RWPE2 (cell line): ENCODE results near the gene PEAK1.

Source experiments
- ATAC-seq: fragments of 200-7000 bp; cut with Tn5 transposase; 3 replicates; pipeline ENCODE4 v1.9.1; 2021; ENCODE audit warnings: low read depth
- DNase-seq: peaks from one replicate; pipeline ENCODE4 v3.0.0-alpha.2; 2020; ENCODE audit warnings: low spot score
- H3K27ac ChIP-seq: fragments of 450-650 bp; 2 replicates; pipeline ENCODE4 v1.5.1; 2017; ENCODE audit warnings: mild to moderate bottlenecking; ENCODE audit not compliant: poor library complexity, severe bottlenecking
- H3K27me3 ChIP-seq: fragments of 250-450 bp; sonication (Bioruptor Pico); 2 replicates; pipeline ENCODE4 v1.5.1; 2021; ENCODE audit warnings: mild to moderate bottlenecking, moderate library complexity; ENCODE audit not compliant: insufficient read depth, poor library complexity, severe bottlenecking
- H3K36me3 ChIP-seq: fragments of 250-450 bp; sonication (Bioruptor Pico); 2 replicates; pipeline ENCODE4 v1.5.1; 2020; ENCODE audit warnings: low read depth, mild to moderate bottlenecking, moderate library complexity
- H3K4me1 ChIP-seq: fragments of 250-450 bp; sonication (Bioruptor Pico); 2 replicates; pipeline ENCODE4 v1.5.1; 2021; ENCODE audit warnings: mild to moderate bottlenecking, moderate library complexity; ENCODE audit not compliant: insufficient read depth, poor library complexity, severe bottlenecking
- H3K4me3 ChIP-seq: fragments of 250-450 bp; sonication (Bioruptor Pico); 2 replicates; pipeline ENCODE4 v1.5.1; 2021; ENCODE audit warnings: mild to moderate bottlenecking, moderate library complexity; ENCODE audit not compliant: severe bottlenecking
- H3K9me3 ChIP-seq: fragments of 250-450 bp; sonication (Bioruptor Pico); 2 replicates; pipeline ENCODE4 v1.5.1; 2021; ENCODE audit warnings: mild to moderate bottlenecking, moderate library complexity; ENCODE audit not compliant: severe bottlenecking
- CTCF ChIP-seq: fragments of 450-650 bp; IDR thresholded peaks from one replicate; pipeline ENCODE4 v1.5.1; 2017; ENCODE audit warnings: mild to moderate bottlenecking, moderate library complexity; ENCODE audit not compliant: poor library complexity, severe bottlenecking

The PEAK1 gene

GRCh38 chr15:77243135-77243534 lies 176.8 kb downstream of the PEAK1 start:
- Histone ChIP-seq H3K4me3 (no peak overlapping the region), H3K4me1 (peaks cover 3% of the 10 kb centered on the region), H3K27me3 (no peaks in the 10 kb centered on the region), H3K9me3 (no peaks in the 10 kb centered on the region), H3K36me3 (no peaks in the 10 kb centered on the region), H3K27ac (no peak overlapping the region)
- DNase-seq (no peak), ATAC-seq (no peak)
- TF ChIP-seq CTCF: no peak

GRCh38 chr15:77239882-77240608 lies 179.9 kb downstream of the PEAK1 start:
- H3K36me3 ChIP-seq: peaks cover 6% of the 10 kb centered on the region; the same call in 1 of the 2 replicates
- H3K4me1 ChIP-seq: peaks cover 3% of the 10 kb centered on the region
- no peak for ATAC-seq
- no peak for DNase-seq
- no peak for TF ChIP-seq CTCF
- H3K4me3 ChIP-seq: no peak overlapping the region
- H3K27me3 ChIP-seq: no peaks in the 10 kb centered on the region
- no peaks in the 10 kb centered on the region for H3K9me3 ChIP-seq
- no peak overlapping the region for H3K27ac ChIP-seq

- H3K9me3 ChIP-seq: no peaks in the 10 kb centered on the region
- H3K27me3 ChIP-seq: no peaks in the 10 kb centered on the region
- ATAC-seq (no peak), DNase-seq (no peak)
- peaks cover 6% of the 10 kb centered on the region; the same call in 1 of the 2 replicates for H3K36me3 ChIP-seq
- no peak for TF ChIP-seq CTCF
- H3K4me1 ChIP-seq: peaks cover 3% of the 10 kb centered on the region
- H3K27ac ChIP-seq: no peak overlapping the region
- H3K4me3 ChIP-seq: no peak overlapping the region
These were observed 184.3 kb downstream of the PEAK1 start for GRCh38 chr15:77235566-77235965.

GRCh38 chr15:77228828-77229227 lies 191.1 kb downstream of the PEAK1 start:
- no peaks in the 10 kb centered on the region for H3K36me3 ChIP-seq
- no peak overlapping the region for H3K27ac ChIP-seq
- H3K4me1 ChIP-seq: no peaks in the 10 kb centered on the region
- DNase-seq (no peak), ATAC-seq (0 out of 3 replicates have a peak, but pooled peaks have one; percentile 10)
- no peaks in the 10 kb centered on the region for H3K27me3 ChIP-seq
- TF ChIP-seq CTCF: no peak
- no peak overlapping the region for H3K4me3 ChIP-seq
- H3K9me3 ChIP-seq: no peaks in the 10 kb centered on the region

- Histone ChIP-seq H3K4me3 (no peak overlapping the region), H3K27me3 (no peaks in the 10 kb centered on the region), H3K9me3 (no peaks in the 10 kb centered on the region), H3K27ac (no peak overlapping the region), H3K4me1 (no peaks in the 10 kb centered on the region), H3K36me3 (0 out of 2 replicates have a peak, but pooled peaks cover 3% of the 10 kb centered on the region)
- ATAC-seq (no peak), DNase-seq (no peak)
- TF ChIP-seq CTCF: no peak
These were observed 193.3 kb downstream of the PEAK1 start for GRCh38 chr15:77226652-77227051.
